ENCODE results near the gene LUC7L2.

LUC7L2 gene

DNA sequence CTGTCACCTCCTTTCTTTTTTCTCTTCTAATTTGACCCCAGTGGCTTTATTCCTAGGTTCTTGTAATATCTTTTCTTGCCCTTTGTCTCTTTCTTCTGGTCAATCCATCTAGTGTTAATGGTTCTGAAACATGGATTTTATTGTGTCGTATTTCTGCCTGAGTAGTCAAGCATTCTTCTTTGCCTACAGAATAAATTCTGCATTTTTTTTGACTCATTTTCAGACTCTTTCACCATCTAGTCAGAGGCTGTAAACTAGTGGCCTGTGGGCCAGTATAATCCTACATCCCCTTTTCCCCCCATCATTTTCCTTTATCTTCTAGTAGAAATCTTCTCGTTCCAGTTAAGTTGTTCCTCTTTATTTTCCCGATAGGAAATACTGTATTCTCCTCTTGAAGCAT lies 29.4 kb downstream of the LUC7L2 start:
- no peak for DNase-seq (ENCODE audit: low read depth in 1 of 2, low spot score in 1 of 2)
- TF ChIP-seq POLR2AphosphoS5 (IDR thresholded peaks at IDR 0.05; ENCODE audit: low read depth), result no peak
- Histone ChIP-seq H3K4me3 (replicated peaks; ENCODE audit: insufficient read depth, low read length) (no peak overlapping the region), H3K27me3 (ENCODE audit: insufficient read depth, poor library complexity, severe bottlenecking) (no peaks in the 10 kb centered on the region), H3K27ac (replicated peaks) (no peak overlapping the region)

DNA sequence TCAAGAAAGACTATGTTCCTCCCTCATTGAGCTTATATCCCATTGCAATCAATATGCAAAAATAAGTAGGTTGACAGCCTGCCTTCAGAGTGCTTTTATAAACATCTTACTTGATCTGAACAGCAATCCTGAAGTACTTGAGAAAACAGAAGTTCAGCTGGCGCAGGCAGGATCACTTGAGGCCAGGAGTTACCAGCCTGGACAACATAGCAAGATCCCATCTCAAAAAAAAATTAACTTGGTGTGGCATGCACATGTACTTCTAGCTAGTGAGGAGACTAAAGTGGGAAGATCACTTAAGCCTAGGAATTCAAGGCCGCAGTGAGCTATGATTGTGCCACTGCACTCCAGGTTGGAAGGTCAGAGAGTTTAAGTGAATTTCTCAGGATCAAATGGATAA lies 30.1 kb downstream of the LUC7L2 start:
- TF ChIP-seq SPI1 (IDR thresholded peaks at IDR 0.05; ENCODE audit: borderline replicate concordance, low read depth) (no peak), GABPA (IDR thresholded peaks at IDR 0.05; ENCODE audit: low read depth) (no peak), POLR2AphosphoS5 (IDR thresholded peaks at IDR 0.05; ENCODE audit: low read depth) (no peak)
- TF ChIP-seq, protein P1, sequence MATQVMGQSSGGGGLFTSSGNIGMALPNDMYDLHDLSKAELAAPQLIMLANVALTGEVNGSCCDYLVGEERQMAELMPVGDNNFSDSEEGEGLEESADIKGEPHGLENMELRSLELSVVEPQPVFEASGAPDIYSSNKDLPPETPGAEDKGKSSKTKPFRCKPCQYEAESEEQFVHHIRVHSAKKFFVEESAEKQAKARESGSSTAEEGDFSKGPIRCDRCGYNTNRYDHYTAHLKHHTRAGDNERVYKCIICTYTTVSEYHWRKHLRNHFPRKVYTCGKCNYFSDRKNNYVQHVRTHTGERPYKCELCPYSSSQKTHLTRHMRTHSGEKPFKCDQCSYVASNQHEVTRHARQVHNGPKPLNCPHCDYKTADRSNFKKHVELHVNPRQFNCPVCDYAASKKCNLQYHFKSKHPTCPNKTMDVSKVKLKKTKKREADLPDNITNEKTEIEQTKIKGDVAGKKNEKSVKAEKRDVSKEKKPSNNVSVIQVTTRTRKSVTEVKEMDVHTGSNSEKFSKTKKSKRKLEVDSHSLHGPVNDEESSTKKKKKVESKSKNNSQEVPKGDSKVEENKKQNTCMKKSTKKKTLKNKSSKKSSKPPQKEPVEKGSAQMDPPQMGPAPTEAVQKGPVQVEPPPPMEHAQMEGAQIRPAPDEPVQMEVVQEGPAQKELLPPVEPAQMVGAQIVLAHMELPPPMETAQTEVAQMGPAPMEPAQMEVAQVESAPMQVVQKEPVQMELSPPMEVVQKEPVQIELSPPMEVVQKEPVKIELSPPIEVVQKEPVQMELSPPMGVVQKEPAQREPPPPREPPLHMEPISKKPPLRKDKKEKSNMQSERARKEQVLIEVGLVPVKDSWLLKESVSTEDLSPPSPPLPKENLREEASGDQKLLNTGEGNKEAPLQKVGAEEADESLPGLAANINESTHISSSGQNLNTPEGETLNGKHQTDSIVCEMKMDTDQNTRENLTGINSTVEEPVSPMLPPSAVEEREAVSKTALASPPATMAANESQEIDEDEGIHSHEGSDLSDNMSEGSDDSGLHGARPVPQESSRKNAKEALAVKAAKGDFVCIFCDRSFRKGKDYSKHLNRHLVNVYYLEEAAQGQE (IDR thresholded peaks at IDR 0.05; ENCODE audit: insufficient replicate concordance, low read depth), result no peak
- TF ChIP-seq, protein P2, sequence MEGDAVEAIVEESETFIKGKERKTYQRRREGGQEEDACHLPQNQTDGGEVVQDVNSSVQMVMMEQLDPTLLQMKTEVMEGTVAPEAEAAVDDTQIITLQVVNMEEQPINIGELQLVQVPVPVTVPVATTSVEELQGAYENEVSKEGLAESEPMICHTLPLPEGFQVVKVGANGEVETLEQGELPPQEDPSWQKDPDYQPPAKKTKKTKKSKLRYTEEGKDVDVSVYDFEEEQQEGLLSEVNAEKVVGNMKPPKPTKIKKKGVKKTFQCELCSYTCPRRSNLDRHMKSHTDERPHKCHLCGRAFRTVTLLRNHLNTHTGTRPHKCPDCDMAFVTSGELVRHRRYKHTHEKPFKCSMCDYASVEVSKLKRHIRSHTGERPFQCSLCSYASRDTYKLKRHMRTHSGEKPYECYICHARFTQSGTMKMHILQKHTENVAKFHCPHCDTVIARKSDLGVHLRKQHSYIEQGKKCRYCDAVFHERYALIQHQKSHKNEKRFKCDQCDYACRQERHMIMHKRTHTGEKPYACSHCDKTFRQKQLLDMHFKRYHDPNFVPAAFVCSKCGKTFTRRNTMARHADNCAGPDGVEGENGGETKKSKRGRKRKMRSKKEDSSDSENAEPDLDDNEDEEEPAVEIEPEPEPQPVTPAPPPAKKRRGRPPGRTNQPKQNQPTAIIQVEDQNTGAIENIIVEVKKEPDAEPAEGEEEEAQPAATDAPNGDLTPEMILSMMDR (IDR thresholded peaks at IDR 0.05; ENCODE audit: insufficient read depth, low read length), result no peak
- H3K27me3 ChIP-seq (ENCODE audit: insufficient read depth, poor library complexity, severe bottlenecking), result no peaks in the 10 kb centered on the region
- no peak overlapping the region for H3K27ac ChIP-seq (replicated peaks)
- no peak overlapping the region for H3K4me3 ChIP-seq (replicated peaks; ENCODE audit: insufficient read depth, low read length)
- DNase-seq (ENCODE audit: low read depth in 1 of 2, low spot score in 1 of 2), result no peak

DNA sequence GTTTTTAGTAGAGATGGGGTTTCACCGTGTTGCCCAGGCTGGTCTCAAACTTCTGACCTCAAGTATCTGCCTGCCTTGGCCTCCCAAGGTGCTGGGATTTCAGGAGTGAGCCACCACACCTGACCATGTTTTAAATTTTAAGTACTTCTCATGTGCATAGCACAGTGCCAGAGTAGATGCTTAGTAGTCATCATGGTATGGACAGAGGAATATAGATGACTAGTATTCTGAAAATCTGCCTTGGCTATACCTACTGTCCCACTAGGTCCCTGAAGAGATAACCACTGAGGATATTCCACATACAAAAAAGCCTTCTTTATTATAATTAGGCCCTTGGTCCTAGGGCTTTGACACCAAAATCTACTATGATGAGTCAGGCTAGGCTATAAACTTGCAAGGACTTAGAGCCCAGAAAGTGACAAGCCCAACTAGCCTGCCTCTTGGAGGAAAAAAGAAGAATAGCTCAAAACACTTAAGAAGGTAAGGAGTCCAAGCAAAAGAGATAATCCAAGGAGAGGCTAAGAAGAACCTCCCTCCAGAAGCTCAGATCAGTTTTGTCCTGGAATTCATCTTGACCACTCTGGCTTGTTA lies 34.0 kb downstream of the LUC7L2 start:
- TF ChIP-seq POLR2AphosphoS5 (IDR thresholded peaks at IDR 0.05; ENCODE audit: low read depth) (no peak), GABPA (IDR thresholded peaks at IDR 0.05; ENCODE audit: low read depth) (no peak)
- TF ChIP-seq, protein P2 (IDR thresholded peaks at IDR 0.05; ENCODE audit: insufficient read depth, low read length), result no peak
- TF ChIP-seq, protein P1 (IDR thresholded peaks at IDR 0.05; ENCODE audit: insufficient replicate concordance, low read depth), result no peak
- Histone ChIP-seq H3K27ac (replicated peaks) (no peak overlapping the region), H3K4me3 (replicated peaks; ENCODE audit: insufficient read depth, low read length) (no peak overlapping the region), H3K27me3 (ENCODE audit: insufficient read depth, poor library complexity, severe bottlenecking) (no peaks in the 10 kb centered on the region)
- DNase-seq (ENCODE audit: low read depth in 1 of 2, low spot score in 1 of 2), result no peak

DNA sequence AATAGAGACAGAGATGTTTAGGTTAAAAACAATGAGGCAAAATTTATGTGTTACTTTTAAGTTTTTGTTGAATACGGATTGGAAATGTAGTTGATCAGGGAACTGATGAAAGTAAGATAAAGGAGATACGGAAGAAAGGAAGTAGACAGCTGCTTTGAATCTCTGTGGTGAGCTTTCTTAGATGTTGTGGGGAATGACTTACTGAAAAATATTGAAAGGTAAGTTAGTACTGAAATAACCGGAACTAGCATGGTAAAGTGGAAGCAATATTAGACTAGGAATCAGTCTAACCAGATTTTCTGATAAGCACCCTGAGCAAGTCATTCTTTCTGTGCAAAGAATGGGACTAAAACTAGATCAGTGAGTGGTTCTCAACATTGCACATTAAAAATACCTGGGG lies 34.8 kb downstream of the LUC7L2 start:
- Histone ChIP-seq H3K4me3 (replicated peaks; ENCODE audit: insufficient read depth, low read length) (no peak overlapping the region), H3K27me3 (ENCODE audit: insufficient read depth, poor library complexity, severe bottlenecking) (no peaks in the 10 kb centered on the region), H3K27ac (replicated peaks) (no peak overlapping the region)
- no peak for TF ChIP-seq GABPA (IDR thresholded peaks at IDR 0.05; ENCODE audit: low read depth)
- TF ChIP-seq, protein P2 (IDR thresholded peaks at IDR 0.05; ENCODE audit: insufficient read depth, low read length), result no peak
- TF ChIP-seq, protein P1 (IDR thresholded peaks at IDR 0.05; ENCODE audit: insufficient replicate concordance, low read depth), result no peak
- TF ChIP-seq POLR2AphosphoS5 (IDR thresholded peaks at IDR 0.05; ENCODE audit: low read depth), result no peak
- TF ChIP-seq SPI1 (IDR thresholded peaks at IDR 0.05; ENCODE audit: borderline replicate concordance, low read depth), result no peak
- no peak for DNase-seq (ENCODE audit: low read depth in 1 of 2, low spot score in 1 of 2)
